Nephron progenitor cell (in vitro differentiated cells): ENCODE results near the gene CBX6.

Experiments
- DNase-seq: peaks from one replicate; pipeline ENCODE4 v3.0.0; 2021
- H3K27ac Mint-ChIP-seq: 2 replicates; pipeline ENCODE4 v1.8.0; 2021; ENCODE audit warnings: mild to moderate bottlenecking, moderate library complexity, mixed read lengths
- H3K27me3 Mint-ChIP-seq: 2 replicates; pipeline ENCODE4 v1.8.0; 2021; ENCODE audit warnings: mild to moderate bottlenecking, low read depth, mixed read lengths; ENCODE audit not compliant: poor library complexity
- H3K36me3 Mint-ChIP-seq: 2 replicates; pipeline ENCODE4 v1.8.0; 2021; ENCODE audit warnings: low read depth, mixed read lengths
- H3K4me1 Mint-ChIP-seq: 2 replicates; pipeline ENCODE4 v1.8.0; 2021; ENCODE audit warnings: mixed read lengths
- H3K4me3 Mint-ChIP-seq: 2 replicates; pipeline ENCODE4 v1.8.0; 2021; ENCODE audit warnings: mild to moderate bottlenecking, moderate library complexity, mixed read lengths
- H3K9me3 Mint-ChIP-seq: 2 replicates; pipeline ENCODE4 v1.8.0; 2021; ENCODE audit warnings: mild to moderate bottlenecking, moderate library complexity, mixed read lengths
- TF ChIP-seq, protein P1 (sequence below): fragments of 200-600 bp; sonication (generic); IDR thresholded peaks from 2 replicates; pipeline ENCODE4 v1.5.0; 2021; ENCODE audit warnings: antibody characterized with exemption

The CBX6 gene

DNA sequence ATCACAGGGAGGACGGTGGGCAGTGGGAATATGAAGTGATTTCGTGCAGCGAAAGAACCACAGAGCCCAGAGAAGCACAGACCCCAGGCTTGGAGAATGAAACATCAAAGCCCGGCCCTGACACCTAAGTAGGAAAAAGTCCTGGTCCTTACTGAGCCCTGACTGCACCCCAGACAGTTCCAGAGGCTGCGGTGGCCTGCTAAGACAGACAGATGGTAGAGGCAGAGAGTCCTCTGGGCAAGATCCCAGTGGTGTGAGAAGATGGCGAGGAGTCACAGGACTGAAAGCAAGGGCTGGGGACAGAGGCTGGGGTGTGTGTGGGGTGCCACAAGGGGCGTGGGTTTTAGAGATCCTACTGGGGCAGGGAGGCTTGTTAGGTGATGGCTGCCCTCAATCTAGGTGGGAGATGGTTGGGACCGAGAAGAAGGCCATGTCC is 3.7 kb downstream of the CBX6 start:
- Mint-ChIP-seq H3K4me1 (peaks cover 50% of the 10 kb centered on the region), H3K4me3 (no peak overlapping the region), H3K27ac (no peak overlapping the region), H3K27me3 (peaks cover 3% of the 10 kb centered on the region), H3K9me3 (no peaks in the 10 kb centered on the region), H3K36me3 (peaks cover 16% of the 10 kb centered on the region)
- no peak for DNase-seq
- TF ChIP-seq, protein P1, sequence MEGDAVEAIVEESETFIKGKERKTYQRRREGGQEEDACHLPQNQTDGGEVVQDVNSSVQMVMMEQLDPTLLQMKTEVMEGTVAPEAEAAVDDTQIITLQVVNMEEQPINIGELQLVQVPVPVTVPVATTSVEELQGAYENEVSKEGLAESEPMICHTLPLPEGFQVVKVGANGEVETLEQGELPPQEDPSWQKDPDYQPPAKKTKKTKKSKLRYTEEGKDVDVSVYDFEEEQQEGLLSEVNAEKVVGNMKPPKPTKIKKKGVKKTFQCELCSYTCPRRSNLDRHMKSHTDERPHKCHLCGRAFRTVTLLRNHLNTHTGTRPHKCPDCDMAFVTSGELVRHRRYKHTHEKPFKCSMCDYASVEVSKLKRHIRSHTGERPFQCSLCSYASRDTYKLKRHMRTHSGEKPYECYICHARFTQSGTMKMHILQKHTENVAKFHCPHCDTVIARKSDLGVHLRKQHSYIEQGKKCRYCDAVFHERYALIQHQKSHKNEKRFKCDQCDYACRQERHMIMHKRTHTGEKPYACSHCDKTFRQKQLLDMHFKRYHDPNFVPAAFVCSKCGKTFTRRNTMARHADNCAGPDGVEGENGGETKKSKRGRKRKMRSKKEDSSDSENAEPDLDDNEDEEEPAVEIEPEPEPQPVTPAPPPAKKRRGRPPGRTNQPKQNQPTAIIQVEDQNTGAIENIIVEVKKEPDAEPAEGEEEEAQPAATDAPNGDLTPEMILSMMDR: no peak

DNA sequence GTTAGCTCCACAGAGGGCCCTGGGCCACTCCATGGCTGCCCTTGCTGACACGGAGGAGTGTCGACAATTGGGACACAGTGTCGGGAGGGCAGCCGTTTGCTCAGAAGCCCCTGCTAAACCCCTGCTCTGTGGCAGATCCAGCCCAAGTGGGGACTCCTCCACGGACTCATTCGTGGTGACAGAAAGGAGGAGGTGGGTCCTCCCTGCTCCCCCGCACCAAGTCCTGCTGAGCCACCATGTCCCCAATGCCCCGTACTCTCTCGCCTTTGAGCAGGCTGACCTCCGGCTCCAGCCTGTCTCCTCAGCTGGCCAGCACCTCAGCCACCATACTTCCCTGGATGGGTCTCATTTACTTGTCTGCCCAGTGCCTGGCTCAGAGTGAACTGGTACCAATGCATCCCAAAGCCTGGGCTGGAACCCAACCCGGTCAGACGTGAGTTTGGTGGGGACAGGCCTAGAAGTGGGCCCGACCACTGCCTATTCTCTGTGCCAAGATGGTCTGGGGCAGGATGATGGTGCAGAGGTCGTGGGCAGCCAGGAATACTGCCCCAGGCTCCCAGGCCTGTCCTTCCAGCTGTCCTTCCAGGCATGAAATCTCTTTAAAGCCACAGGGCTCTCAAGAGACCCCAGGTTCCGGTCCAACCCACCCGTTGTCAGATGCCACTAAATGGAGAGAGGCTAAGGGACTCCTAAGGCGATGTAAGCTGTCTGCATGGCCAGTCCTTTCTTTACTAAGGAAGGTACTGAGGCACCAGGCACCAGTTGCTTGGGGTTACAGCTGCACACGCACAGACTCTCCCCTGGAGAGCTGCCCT is 4.3 kb downstream of the CBX6 start:
- TF ChIP-seq, protein P1: no peak
- Mint-ChIP-seq H3K36me3 (peaks cover 16% of the 10 kb centered on the region), H3K4me3 (no peak overlapping the region), H3K27me3 (no peaks in the 10 kb centered on the region), H3K4me1 (peaks cover 53% of the 10 kb centered on the region), H3K27ac (no peak overlapping the region), H3K9me3 (no peaks in the 10 kb centered on the region)
- no peak for DNase-seq

DNA sequence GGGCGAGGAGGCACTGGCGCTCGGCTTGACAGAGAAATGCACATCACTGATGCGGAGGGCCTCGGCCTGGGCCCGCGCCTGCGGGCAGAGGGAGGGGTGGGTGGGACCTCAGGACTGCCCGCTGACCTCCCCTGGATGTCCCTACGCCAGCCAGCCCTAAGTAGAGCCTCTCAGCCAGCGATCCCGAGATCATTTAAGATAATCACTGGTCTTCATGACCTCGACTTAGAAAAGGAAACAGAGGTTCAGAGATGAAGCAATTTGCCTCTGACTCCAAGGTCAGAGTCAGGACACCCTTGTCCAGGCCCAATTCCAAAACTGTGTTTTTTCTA is 4.9 kb downstream of the CBX6 start:
- Mint-ChIP-seq H3K4me1 (peaks cover 58% of the 10 kb centered on the region), H3K27me3 (no peaks in the 10 kb centered on the region), H3K4me3 (no peak overlapping the region), H3K9me3 (no peaks in the 10 kb centered on the region), H3K27ac (no peak overlapping the region), H3K36me3 (peaks cover 16% of the 10 kb centered on the region)
- no peak for DNase-seq
- TF ChIP-seq, protein P1: no peak

DNA sequence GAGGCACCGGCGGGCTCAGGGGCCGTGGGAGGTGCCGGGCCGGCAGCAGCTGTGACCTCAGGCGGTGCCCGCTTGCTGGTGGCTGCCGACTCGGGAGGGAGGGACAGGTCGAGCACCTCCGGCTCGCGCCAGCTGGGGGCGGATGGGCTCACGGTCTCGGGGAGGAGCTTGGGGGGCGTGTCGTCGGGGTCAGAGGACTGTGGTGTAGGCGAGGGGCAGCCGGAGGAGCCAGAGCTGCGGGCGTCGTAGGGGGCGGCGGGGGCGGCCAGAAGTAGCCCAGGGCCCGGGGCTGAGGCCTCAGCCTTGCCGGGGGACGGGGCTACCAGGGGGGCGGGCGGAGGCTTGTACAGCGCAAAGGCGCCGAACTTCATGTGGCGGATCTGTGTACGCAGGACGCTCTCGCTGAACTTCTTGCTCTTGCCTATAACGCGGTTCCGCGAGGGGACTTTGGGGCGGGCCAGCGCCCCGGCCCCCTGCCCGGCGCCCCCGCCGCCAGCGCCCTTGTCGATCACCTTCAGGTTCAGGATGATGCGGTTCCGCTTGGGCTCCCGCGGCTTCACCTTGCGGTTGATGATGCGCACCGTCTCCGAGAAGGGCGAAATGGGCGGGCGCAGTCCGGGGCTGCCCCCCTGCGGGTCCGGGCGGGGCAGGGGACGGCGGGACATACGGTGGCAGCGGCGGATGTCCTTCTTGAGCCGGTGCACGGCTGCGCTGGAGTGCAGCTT is 5.5 kb downstream of the CBX6 start:
- Mint-ChIP-seq H3K4me3 (no peak overlapping the region), H3K4me1 (peaks cover 63% of the 10 kb centered on the region), H3K36me3 (peaks cover 16% of the 10 kb centered on the region), H3K9me3 (no peaks in the 10 kb centered on the region), H3K27ac (no peak overlapping the region), H3K27me3 (no peaks in the 10 kb centered on the region)
- TF ChIP-seq, protein P1: no peak
- no peak for DNase-seq

DNA sequence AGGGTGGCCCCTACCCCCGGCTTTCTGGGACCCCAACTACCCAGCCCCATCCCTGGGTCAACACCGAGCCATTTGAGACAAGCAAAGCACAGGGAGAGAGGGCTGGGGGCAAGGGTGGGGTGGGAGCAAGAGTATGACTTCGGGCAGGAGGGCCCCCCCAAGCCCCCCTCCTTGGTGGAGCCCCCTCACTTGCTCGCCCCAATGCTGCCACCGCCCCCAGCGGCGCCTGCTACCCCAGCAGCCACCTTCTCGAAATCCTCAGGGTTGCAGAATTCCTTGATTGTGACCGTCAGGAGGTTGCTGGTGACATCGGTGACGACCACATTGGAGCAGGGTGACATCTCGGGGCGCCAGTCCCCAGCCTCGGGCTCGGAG is 6.0 kb downstream of the CBX6 start:
- H3K27me3 Mint-ChIP-seq: peaks cover 2% of the 10 kb centered on the region
- DNase-seq: no peak
- H3K36me3 Mint-ChIP-seq: peaks cover 16% of the 10 kb centered on the region
- TF ChIP-seq, protein P1: no peak
- no peak overlapping the region for H3K4me3 Mint-ChIP-seq
- no peak overlapping the region for H3K27ac Mint-ChIP-seq
- no peaks in the 10 kb centered on the region for H3K9me3 Mint-ChIP-seq
- peaks cover 67% of the 10 kb centered on the region for H3K4me1 Mint-ChIP-seq
